Measurements from ENCODE around the gene WNT9A.

WNT9A gene

GRCh38 chr1:227939791-227940771 lies 7.7 kb downstream of the WNT9A start:
- FAIRE-seq: no peak

GRCh38 chr1:227938911-227939790 lies 8.6 kb downstream of the WNT9A start:
- FAIRE-seq: no peak

GRCh38 chr1:227938276-227938675 lies 9.5 kb downstream of the WNT9A start:
- FAIRE-seq: no peak

- no peak for FAIRE-seq
Measured at GRCh38 chr1:227937838-227938145, 9.9 kb downstream of the WNT9A start.

GRCh38 chr1:227937031-227937837 lies 10.5 kb downstream of the WNT9A start:
- FAIRE-seq: no peak

- FAIRE-seq: no peak
Measured at GRCh38 chr1:227935826-227936225, 11.9 kb downstream of the WNT9A start.

- no peak for FAIRE-seq
Measured at GRCh38 chr1:227934476-227935313, 13.0 kb downstream of the WNT9A start.

GRCh38 chr1:227929751-227930472 lies 17.8 kb downstream of the WNT9A start:
- no peak for FAIRE-seq

- no peak for FAIRE-seq
Measured at GRCh38 chr1:227928811-227929375, 18.8 kb downstream of the WNT9A start.

- FAIRE-seq: no peak
Measured at GRCh38 chr1:227927971-227928741, 19.6 kb downstream of the WNT9A start.

- no peak for FAIRE-seq
Measured at GRCh38 chr1:227926896-227927885, 20.5 kb downstream of the WNT9A start.

GRCh38 chr1:227926216-227926791 lies 21.4 kb downstream of the WNT9A start:
- FAIRE-seq: no peak

GRCh38 chr1:227925582-227926198 lies 22.0 kb downstream of the WNT9A start:
- FAIRE-seq: no peak

GRCh38 chr1:227924833-227925574 lies 22.7 kb downstream of the WNT9A start:
- no peak for FAIRE-seq

- FAIRE-seq: no peak
Measured at GRCh38 chr1:227924168-227924832, 23.4 kb downstream of the WNT9A start.

- FAIRE-seq: no peak
Measured at GRCh38 chr1:227923353-227924167, 24.2 kb downstream of the WNT9A start.

All from G401.6 (cell line).